HepG2 (cell line): ENCODE data around the gene KLHL3. TPM values are rescaled to one million over a fixed set of nuclear protein-coding genes. Genes with fewer than 3 reads are reported as not detected.

ENCODE experiments used
- DMTF1 ChIP-seq: sonication (generic); formaldehyde crosslinking; IDR thresholded peaks from 2 replicates; pipeline ENCODE4 v1.4.0; 2020; ENCODE audit warnings: mild to moderate bottlenecking, missing genetic modification reagents
- GTF3A ChIP-seq: sonication (generic); formaldehyde crosslinking; conservative IDR thresholded peaks from 2 replicates; pipeline ENCODE4 v1.4.0; 2020; ENCODE audit warnings: mild to moderate bottlenecking, missing genetic modification reagents
- PHF20 ChIP-seq: sonication (generic); formaldehyde crosslinking; IDR thresholded peaks from 2 replicates; pipeline ENCODE4 v1.5.0; 2020; ENCODE audit warnings: mild to moderate bottlenecking, missing genetic modification reagents
- ZNF256 ChIP-seq: sonication (generic); formaldehyde crosslinking; conservative IDR thresholded peaks from 2 replicates; pipeline ENCODE4 v1.4.0; 2020; ENCODE audit warnings: missing genetic modification reagents
- ZNF326 ChIP-seq: sonication (generic); formaldehyde crosslinking; IDR thresholded peaks from 2 replicates; pipeline ENCODE4 v1.4.0; 2020; ENCODE audit warnings: missing genetic modification reagents, borderline replicate concordance
- ZNF556 ChIP-seq: sonication (generic); formaldehyde crosslinking; IDR thresholded peaks from 2 replicates; pipeline ENCODE4 v1.4.0; 2020; ENCODE audit warnings: mild to moderate bottlenecking, missing genetic modification reagents, borderline replicate concordance
- ZNF724P ChIP-seq: sonication (generic); formaldehyde crosslinking; IDR thresholded peaks from 2 replicates; pipeline ENCODE4 v1.8.0; 2022; ENCODE audit warnings: missing genetic modification reagents, borderline replicate concordance
- polyA plus RNA-seq, 8 experiments: library from polyadenylated mRNA; depleted of rRNA in 3 of 8; stranded (reverse) in 7 of 8; unstranded in 1 of 8; fragments of >200 nt; fragmentation: Illumina TruSeq in 4 of 8; extraction: Trizol in 4 of 8; gene quantifications; 2 replicates each; pipeline versions ENCODE4 v1.2.1 to v1.2.3, GENCODE V29; 2011 to 2016; ENCODE audit warnings: low read depth in 4 of 8, missing spikeins in 1 of 8, mixed read lengths in 1 of 8; ENCODE audit not compliant: insufficient read depth in 1 of 8
- total RNA-seq, 5 experiments: library from RNA; depleted of rRNA; stranded (reverse); fragments of >200 nt; fragmentation: Illumina TruSeq; extraction: Trizol; gene quantifications; 2 replicates each; pipeline ENCODE4 v1.2.3, GENCODE V29; 2016; ENCODE audit warnings: low read depth in 1 of 5
- TF ChIP-seq, protein P1 (sequence below): sonication (generic); formaldehyde crosslinking; conservative IDR thresholded peaks from 2 replicates; pipeline ENCODE4 v1.4.0; 2020; ENCODE audit warnings: missing genetic modification reagents
- TF ChIP-seq, protein P2 (sequence below): sonication (generic); formaldehyde crosslinking; IDR thresholded peaks from 2 replicates; pipeline ENCODE4 v1.5.1; 2020; ENCODE audit warnings: mild to moderate bottlenecking, missing genetic modification reagents, borderline replicate concordance

Gene KLHL3
- total and polyA plus RNA-seq, 2 of the 13 experiments (the other 11 are each of a cell fraction or from before 2014, with no cell fraction given), result 0.02 to 0.08 TPM

DNA sequence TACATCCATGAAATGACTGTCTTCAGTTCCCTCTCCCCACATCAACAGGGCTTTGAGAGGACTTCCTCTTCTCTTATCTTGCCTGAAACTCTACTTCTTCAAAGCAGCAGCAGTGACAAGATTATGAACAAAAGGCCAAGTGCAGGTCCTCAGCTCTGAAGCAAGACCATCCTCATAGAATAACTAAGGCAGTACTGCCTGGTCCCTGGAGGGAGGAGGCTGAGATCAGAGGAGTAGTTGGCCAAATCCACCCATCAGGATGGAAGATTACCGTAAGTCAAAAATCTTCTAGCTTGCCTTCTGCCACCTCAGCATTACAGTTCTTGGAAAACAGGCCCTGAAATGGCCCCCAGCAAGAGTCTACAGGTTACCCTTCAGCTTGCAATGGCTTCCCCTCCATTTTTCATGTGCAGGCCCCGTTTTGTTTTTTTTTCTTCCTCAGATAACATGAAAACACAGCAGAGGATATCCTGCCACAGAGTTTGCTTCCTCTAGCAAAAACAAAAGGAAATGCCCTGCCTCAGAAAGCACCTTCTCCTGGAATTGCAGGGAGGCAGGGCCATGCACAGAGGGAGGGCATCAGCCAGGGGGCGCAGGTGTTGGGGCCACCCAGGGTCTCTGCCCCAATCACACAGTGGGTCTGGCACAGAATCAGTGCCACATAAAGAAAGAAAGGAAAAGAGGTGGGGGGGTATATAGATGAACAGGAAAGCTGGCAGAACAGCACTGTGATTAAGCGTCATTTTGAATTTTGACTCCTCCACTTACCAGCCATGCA lies 40.0 kb downstream of the KLHL3 start (continued):
- TF ChIP-seq DMTF1 (CRISPR knock-in tag) (no peak), ZNF556 (CRISPR knock-in tag) (no peak), ZNF724P (CRISPR knock-in tag) (no peak), ZNF256 (CRISPR knock-in tag) (no peak), GTF3A (CRISPR knock-in tag) (no peak), PHF20 (CRISPR knock-in tag) (no peak), ZNF326 (no peak)
- TF ChIP-seq, protein P1, sequence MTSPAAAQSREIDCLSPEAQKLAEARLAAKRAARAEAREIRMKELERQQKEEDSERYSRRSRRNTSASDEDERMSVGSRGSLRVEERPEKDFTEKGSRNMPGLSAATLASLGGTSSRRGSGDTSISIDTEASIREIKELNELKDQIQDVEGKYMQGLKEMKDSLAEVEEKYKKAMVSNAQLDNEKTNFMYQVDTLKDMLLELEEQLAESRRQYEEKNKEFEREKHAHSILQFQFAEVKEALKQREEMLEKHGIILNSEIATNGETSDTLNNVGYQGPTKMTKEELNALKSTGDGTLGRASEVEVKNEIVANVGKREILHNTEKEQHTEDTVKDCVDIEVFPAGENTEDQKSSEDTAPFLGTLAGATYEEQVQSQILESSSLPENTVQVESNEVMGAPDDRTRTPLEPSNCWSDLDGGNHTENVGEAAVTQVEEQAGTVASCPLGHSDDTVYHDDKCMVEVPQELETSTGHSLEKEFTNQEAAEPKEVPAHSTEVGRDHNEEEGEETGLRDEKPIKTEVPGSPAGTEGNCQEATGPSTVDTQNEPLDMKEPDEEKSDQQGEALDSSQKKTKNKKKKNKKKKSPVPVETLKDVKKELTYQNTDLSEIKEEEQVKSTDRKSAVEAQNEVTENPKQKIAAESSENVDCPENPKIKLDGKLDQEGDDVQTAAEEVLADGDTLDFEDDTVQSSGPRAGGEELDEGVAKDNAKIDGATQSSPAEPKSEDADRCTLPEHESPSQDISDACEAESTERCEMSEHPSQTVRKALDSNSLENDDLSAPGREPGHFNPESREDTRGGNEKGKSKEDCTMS (CRISPR knock-in tag), result no peak
- TF ChIP-seq, protein P2, sequence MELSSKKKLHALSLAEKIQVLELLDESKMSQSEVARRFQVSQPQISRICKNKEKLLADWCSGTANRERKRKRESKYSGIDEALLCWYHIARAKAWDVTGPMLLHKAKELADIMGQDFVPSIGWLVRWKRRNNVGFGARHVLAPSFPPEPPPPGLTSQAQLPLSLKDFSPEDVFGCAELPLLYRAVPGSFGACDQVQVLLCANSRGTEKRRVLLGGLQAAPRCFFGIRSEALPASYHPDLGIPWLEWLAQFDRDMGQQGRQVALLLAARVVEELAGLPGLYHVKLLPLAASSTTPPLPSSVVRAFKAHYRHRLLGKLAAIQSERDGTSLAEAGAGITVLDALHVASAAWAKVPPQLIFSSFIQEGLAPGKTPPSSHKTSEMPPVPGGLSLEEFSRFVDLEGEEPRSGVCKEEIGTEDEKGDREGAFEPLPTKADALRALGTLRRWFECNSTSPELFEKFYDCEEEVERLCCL, result no peak
